GM12875 (cell line): ENCODE measurements around the gene HYAL1.
A peak's percentile ranks its signal among the peaks of the same experiment; 100 is the strongest.

Experiments used
- H3K4me3 ChIP-seq: one replicate; pipeline ENCODE4 v1.5.1; 2011; ENCODE audit warnings: low read depth, low read length, control low read depth
- TF ChIP-seq, protein P1 (sequence below): IDR thresholded peaks from 2 replicates; pipeline ENCODE4 v1.5.1; 2011; ENCODE audit warnings: low read depth, mild to moderate bottlenecking, control low read depth, inconsistent platforms, low read length, moderate library complexity, borderline replicate concordance; ENCODE audit not compliant: insufficient read depth

Gene HYAL1

DNA sequence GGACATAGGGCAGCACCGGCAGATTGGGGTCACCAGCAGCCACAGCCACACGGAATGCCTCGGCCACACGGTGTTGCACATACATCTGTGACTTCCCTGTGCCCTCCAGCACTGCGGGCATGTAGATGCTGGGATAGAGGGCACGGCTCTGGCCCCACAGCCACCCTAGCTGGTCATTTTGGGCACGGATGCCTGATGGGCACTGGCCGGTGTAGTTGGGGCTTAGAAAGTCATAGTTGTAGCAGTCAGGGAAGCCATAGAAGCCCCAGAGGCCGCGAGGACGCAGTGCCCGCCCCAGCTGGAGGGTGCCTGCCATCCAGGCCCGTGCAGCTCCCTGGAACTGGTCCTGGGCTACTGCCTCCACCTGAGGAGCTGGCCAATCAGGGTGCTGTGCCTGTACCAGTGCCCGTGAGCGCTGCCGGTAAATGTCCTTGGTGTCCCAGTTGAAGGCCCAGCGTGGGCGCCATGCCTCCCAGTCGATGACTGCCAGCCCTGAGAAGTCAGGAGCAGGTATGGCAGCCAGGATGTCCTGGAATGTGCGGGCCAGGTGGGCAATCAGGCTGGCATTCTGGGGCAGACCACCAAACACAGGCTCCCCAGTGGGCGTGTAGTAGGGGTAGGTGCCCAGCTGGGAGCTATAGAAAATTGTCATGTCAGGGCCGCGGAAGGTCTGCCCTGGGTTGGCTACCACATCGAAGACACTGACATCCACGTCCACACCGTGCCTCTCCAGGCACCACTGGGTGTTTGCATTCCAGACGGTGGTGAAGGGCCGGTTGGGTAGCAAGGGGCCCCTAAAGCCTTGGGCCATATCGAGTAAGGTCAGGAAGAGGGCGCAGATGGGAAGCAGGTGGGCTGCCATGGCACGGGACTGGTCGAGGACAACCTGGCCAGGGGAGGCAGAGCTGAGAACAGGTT lies 1.0 kb downstream of the HYAL1 start:
- TF ChIP-seq, protein P1, sequence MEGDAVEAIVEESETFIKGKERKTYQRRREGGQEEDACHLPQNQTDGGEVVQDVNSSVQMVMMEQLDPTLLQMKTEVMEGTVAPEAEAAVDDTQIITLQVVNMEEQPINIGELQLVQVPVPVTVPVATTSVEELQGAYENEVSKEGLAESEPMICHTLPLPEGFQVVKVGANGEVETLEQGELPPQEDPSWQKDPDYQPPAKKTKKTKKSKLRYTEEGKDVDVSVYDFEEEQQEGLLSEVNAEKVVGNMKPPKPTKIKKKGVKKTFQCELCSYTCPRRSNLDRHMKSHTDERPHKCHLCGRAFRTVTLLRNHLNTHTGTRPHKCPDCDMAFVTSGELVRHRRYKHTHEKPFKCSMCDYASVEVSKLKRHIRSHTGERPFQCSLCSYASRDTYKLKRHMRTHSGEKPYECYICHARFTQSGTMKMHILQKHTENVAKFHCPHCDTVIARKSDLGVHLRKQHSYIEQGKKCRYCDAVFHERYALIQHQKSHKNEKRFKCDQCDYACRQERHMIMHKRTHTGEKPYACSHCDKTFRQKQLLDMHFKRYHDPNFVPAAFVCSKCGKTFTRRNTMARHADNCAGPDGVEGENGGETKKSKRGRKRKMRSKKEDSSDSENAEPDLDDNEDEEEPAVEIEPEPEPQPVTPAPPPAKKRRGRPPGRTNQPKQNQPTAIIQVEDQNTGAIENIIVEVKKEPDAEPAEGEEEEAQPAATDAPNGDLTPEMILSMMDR, result no peak
- no peak overlapping the region for H3K4me3 ChIP-seq

DNA sequence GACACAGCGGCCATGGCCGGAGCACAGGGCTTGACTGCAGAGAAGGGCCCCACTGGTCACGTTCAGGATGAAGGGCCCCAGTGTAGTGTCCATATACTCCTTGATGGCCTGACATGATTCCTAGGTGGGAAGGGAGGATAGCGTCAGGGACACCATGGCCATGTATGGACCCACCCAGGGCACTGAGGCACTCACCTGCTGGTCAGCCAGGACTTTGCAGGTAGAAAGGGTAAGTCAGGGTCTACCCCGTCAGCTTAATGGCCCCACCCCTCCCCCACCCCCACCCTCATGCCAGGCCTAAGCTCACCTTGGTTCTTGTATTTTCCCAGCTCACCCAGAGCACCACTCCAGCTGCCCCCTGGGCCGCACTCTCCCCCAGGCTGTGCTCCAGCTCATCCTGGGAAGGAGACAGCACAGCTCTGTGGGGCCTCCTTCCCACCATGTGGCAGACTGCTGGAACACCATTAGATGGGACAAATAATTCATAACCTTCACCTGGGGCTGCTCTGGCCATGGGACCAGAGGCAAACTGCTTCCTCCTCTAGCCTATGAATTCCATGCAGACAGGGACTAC lies 2.6 kb downstream of the HYAL1 start:
- TF ChIP-seq, protein P1, result no peak
- no peak overlapping the region for H3K4me3 ChIP-seq

DNA sequence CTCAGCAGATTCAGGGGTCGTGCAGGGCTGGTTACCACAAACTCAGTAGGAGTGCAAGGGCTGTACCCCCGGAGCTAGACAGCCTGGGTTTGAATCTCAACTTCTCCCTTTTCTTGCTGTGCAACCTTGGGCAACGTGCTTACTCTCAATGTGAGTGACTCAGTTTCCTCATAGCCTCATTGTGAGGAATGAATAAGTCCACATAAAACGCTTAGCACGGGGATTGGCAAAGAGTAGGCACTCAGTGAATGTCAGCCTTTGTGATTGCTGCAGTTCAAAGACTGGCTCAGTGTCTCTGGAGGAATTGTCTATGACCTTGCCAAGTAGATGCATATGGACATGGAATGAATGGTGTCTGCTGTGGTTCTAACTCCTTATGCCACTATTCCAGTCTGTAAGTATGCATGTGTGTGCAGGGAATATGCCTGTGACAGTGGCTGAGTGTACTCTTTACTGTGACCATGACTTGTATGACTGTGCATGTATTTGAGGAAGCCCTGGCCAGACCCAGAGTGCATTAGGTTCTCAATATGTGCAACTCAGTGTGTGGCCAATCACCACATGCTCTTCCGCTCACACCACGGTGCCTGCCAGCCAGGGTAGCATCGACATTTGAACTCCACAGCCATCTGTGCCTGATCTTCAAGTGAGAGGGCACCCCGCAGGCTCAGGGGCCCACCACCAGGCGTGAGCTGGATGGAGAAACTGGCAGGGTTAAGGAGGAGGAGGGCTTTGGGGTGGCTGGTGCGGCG lies 3.3 kb downstream of the HYAL1 start:
- TF ChIP-seq, protein P1, result no peak
- H3K4me3 ChIP-seq, result peak overlapping the region; percentile 55

DNA sequence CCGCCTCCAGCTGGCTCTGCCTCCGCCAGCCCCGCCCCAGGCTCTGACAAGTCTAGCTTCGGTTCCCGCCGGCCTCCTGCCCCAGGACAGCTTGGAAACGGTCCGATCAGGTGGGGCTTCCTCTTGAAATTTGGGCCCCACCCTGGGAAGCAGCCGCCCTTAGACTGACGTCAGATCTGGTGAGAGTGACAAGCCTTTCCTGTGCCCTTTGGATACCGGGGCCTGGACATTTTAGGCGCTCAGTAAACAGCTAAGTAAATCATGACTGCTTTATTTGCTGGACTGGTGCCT lies 3.8 kb downstream of the HYAL1 start:
- H3K4me3 ChIP-seq, result peak overlapping the region; percentile 55

DNA sequence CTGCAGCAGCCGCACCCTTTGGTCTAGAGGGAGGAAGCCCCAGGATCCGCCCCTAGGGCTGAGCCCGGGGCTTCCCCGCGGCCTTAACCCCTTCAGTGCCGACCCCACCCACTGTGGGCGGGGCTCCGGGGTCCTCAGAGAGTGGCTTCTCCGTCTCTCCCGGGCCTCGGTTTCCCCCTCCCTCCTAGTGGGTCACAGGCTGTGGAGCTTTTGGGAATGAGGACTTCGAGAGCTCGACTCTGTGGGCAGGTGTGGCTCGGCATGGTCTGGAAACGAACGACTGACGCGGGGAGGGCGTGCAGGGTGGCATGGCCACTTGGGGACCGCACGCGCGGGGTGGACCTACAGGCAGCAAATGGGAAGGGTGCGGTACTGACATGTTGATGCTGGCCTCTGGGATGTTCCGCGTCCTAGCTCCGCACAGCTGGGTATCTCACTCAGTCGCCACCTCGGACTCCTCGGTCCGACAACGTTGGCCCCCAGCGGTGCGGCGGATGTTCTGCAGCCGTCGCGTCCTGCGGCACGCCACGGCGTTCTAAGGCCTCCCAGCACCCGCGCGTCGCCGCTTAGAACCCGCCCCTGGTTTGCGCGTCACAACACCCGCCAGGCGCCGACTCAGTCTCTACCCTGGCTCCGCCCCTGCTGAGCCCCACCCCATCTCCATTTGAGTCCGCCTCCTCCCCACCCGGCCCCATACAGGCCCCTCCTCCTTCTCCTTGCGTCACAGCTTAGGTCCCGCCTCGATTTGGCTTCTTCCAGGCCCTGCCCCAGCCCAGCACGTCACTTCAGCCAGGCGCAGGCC lies 4.3 kb downstream of the HYAL1 start, which contains the start of the genes HYAL3 and NAA80:
TSS of gene HYAL3 (minus strand) at position 570 of the 802 bp plus-strand sequence. CDS start 3,803 bp downstream, outside the sequence.
TSS of gene NAA80 (minus strand) at position 570 of the 802 bp plus-strand sequence. CDS start 1,942 bp downstream, outside the sequence.
- TF ChIP-seq, protein P1, result peak; percentile 42
- H3K4me3 ChIP-seq, result peak within 1 kb of the TSS; percentile 74

More for the DNA sequence above, 3.8 kb downstream of the HYAL1 start:
- TF ChIP-seq, protein P1, result no peak

DNA sequence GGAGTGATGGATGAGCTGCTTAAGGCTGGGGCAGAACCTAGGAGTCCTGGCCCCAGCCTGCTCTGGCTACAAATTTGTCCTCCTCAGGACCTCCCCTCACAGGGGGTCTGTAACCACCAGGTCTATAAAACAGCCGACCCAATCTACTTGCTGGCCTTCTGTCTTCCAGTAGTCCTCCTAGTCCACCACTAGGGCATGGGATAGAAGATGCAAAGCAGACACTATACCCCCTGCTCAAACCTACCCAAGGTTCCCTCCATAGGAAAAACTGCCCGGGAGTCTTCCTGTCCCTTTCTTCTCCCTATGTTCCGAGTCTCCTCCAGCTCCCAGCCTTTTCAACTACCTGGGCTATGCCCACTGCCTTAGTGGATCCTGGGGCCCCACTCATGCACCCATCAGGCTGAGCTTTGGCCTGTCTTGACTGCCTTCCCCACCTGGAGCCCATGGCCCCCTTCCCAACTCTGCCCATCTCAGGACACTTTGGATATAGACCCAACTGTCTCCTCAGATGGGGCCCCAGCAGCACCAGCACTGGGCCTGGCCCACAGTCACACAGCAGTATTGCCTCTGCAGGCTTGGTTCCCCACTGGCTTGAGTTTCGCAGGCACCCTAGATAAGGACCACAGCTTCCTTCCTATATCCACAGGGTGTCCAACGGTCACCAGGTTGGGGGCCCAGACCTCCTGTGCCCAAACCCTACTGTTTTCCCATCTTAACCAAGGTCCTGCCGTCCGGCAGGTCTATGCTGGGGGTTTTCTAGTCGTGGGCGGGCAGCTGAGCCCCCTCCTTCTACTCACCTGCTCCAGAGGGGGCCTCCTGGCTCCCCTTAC lies 5.3 kb downstream of the HYAL1 start:
- TF ChIP-seq, protein P1, result 0 out of 2 replicates have a peak, but pooled peaks have one; percentile 17
- H3K4me3 ChIP-seq, result peak overlapping the region; percentile 74
